Right lobe of liver (tissue), 4 donors: ENCODE data around the gene SPTBN5.

Experiments
- POLR2A ChIP-seq: fragments of 450-650 bp; IDR thresholded peaks from one replicate; pipeline ENCODE4 v1.6.1; 2017; ENCODE audit warnings: antibody characterized with exemption, mild to moderate bottlenecking
- TF ChIP-seq, protein P1 (sequence below), 4 donors: fragments of 200-600 bp in 3 of 4; fragments of 450-650 bp in 1 of 4; IDR thresholded peaks; one replicate each; pipeline versions ENCODE4 v1.5.1 to v1.8.0; 2016 to 2022; ENCODE audit warnings: antibody characterized with exemption in 4 of 4, mild to moderate bottlenecking in 2 of 4
- donor health status: DM: no; HTN: no; CAD: no.
- donor health status: DM: no; HTN: no; CAD: no.
- donor health status: DM: no; HTN: yes; CAD: no.

DNA sequence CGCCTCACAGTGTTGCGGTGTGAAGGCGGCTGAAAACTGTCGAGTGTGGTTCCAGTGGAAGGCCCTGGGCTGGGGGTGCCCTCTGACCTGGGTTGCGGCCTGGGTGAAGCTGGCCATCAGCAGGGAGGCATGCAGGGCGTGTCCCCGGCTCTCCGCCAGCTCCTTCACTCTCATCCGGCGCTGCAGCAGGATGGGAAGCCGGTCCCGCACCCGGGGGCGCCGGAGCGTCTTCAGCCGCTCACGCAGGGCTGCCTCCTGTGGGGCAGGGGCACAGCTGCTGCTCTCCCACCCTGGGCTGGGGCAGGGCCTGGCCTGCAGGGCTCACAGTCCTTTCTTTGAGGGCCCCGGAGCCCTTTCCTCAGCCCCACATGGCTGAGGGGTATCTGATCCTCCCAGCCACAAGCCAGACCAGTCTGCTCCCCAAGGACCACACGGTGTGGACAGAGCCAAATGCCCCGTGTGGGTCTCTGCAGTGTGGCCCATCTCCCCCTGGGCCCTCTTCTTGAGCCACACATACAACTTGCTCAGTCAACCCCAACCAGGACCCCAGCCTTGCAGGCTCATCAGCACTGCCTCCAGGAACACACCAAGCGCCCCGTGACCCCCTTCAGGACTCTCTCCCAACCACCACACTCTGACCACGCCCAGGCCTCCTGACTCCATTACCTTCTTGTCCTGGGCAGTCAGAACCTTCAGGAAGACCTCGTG is 26.8 kb downstream of the SPTBN5 start:
- TF ChIP-seq, protein P1, sequence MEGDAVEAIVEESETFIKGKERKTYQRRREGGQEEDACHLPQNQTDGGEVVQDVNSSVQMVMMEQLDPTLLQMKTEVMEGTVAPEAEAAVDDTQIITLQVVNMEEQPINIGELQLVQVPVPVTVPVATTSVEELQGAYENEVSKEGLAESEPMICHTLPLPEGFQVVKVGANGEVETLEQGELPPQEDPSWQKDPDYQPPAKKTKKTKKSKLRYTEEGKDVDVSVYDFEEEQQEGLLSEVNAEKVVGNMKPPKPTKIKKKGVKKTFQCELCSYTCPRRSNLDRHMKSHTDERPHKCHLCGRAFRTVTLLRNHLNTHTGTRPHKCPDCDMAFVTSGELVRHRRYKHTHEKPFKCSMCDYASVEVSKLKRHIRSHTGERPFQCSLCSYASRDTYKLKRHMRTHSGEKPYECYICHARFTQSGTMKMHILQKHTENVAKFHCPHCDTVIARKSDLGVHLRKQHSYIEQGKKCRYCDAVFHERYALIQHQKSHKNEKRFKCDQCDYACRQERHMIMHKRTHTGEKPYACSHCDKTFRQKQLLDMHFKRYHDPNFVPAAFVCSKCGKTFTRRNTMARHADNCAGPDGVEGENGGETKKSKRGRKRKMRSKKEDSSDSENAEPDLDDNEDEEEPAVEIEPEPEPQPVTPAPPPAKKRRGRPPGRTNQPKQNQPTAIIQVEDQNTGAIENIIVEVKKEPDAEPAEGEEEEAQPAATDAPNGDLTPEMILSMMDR (IDR thresholded peaks at IDR 0.05) = no peak
- no peak for TF ChIP-seq POLR2A
